PFSK-1 (cell line): ENCODE data around the gene EXOC6B.

Experiments
- FOXP2 ChIP-seq: optimal IDR thresholded peaks from 2 replicates; pipeline ENCODE3; 2011; ENCODE audit warnings: borderline replicate concordance, control low read depth, inconsistent platforms; ENCODE audit not compliant: insufficient read depth; ENCODE audit errors: extremely low read length, extremely low read depth
- POLR2AphosphoS5 ChIP-seq: IDR thresholded peaks from 2 replicates; pipeline ENCODE4 v1.6.1; 2012; ENCODE audit warnings: low read depth, mild to moderate bottlenecking, control low read depth, low read length, moderate library complexity
- TAF1 ChIP-seq: IDR thresholded peaks from 2 replicates; pipeline ENCODE4 v1.6.1; 2012; ENCODE audit warnings: low read length, control low read depth, borderline replicate concordance; ENCODE audit not compliant: insufficient read depth

- TF ChIP-seq POLR2AphosphoS5 (no peak), TAF1 (no peak), FOXP2 (no peak)
These were observed 189.6 kb downstream of the EXOC6B start for GRCh38 chr2:72636210-72636609.
